Embryonic facial prominence (tissue), 1 donor: ENCODE measurements around the gene SFTPB.

Source experiments
- DNase-seq: peaks from one replicate; pipeline ENCODE4 v3.0.0-alpha.2; 2016; ENCODE audit errors: extremely low spot score

Gene SFTPB

DNA sequence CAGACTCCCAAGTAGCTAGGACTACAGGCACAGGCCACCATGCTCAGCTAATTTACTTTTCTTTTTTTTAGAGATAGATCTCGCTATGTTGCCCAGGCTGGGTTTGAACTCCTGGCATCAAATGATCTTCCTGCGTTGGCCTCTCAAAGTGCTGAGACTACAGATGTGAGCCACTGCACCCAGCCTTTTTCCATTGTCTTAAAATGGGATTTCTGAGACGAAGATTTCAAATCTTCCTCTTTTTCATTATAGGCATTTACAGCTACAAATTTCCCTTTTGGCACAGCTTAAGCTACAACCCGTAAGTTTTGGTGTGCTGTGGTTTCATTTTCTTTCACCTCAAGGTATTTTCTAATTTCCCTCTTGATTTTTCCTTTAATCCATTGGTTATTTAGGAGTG lies 34.8 kb upstream of the SFTPB start:
- no peak for DNase-seq

DNA sequence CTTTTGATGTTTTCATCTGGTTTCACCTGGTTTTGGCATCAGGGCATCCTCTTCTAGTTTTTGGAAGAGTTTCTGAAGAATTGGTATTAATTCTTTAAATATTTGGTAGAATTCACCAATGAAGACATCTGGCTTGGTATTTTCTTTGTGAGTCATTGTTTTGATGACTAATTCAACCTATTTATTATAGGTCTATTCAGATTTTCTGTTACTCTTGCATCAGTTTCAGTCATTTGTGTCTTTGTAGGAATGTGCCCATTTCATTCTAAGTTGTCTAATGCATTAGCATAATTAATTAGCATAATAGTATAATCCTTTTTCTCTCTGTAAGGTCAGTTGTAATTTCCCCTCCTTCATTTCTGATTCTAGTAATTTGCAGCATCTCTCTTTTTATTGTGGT lies 34.2 kb upstream of the SFTPB start:
- no peak for DNase-seq

DNA sequence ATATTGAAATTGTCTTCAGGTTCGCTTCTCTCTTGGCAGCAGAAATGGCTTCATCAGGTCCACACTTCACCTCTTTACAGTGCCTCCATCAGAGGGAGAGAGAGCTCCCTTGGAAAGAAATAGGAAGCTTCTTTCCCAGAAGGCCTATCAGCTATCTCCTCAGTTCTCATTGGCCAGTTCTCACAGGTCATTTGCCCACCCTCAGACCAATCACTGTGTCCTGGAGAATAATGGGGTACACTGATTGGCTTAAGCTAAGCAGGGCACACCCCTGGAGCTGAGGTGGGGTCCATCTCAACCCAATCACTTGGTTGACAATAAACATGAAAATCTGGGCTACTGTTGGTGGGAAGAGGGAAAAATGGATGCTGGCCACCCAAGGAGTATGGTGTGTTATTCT lies 31.3 kb upstream of the SFTPB start:
- no peak for DNase-seq

DNA sequence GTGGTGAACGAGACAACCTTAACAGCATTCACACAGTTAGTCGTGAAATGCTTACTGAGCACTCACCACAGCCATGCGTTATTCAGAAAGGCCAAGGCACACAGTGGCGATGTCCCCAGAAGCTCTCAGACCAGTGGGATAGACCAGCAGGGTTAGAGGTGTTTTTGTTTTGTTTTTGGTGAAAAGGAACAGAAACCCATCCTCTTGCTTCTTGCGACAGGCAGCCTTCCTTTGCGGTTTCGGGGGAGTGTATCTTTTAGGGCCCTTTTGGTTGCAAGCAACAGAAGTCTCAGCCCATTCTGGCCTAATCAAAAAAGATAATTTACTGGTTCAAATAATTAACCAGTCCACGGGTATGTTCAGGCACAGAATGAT lies 30.9 kb upstream of the SFTPB start:
- no peak for DNase-seq

DNA sequence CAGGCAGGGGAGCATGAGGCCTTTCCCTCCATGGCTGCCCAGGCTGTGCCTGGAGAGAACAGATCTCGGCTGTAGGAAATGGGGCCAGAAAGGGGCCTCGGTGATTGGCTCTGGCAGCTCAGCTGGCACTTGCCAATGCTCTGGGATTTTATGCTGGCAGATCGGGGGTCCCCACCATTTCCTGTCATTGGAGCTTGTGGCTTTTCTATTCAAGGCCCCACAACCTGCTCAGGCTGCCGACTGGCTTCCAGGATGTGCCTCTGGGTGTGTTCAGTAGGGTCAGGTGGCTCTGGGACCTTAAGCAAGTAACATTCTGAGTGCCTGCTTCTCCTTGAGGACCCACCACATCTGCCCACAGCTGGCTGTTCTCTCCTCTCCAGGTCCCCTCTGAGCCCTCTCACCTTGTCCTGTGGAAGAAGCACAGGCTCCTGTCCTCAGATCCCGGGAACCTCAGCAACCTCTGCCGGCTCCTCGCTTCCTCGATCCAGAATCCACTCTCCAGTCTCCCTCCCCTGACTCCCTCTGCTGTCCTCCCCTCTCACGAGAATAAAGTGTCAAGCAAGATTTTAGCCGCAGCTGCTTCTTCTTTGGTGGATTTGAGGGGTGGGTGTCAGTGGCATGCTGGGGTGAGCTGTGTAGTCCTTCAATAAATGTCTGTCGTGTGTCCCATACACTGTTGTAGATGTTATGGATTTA lies 30.3 kb upstream of the SFTPB start:
- DNase-seq = no peak

DNA sequence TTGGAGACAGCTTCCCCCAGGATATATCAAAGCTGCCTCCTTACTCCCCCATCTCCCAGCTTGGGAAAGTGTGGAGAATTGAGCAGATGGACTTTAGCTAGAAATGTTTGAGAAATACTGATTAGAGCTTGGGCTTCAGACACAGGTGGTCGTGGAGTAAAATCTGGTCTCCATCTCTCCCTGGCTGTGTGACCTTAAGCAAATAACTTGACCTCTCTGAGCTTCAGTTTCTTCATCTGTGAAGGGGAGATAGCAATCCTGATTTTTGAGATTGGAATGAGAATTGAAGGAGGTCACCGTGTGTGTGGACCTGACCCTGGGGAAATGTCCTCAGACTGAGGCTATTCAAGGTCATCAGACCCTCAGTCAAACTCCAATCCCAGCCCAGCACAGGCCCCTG lies 29.7 kb upstream of the SFTPB start:
- no peak for DNase-seq

DNA sequence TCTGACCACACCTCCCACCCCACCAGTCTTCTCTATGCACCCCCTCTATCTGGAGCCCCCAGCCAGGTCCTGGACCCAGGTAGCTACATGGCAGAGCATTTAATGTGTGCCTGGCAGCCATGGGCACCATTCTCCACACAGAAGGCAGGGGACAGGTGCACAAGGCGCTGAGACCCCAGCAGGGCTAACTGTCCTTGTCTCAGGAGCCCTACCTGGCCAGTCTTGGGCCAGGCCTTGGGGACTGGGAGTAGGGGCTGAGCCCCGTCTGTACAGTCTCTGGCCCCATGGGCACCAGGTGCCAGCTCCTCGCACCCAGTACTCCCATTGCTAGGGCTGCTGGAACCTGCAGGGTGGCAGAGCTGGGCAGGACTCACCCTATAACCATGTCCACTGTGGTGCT lies 29.1 kb upstream of the SFTPB start:
- no peak for DNase-seq

DNA sequence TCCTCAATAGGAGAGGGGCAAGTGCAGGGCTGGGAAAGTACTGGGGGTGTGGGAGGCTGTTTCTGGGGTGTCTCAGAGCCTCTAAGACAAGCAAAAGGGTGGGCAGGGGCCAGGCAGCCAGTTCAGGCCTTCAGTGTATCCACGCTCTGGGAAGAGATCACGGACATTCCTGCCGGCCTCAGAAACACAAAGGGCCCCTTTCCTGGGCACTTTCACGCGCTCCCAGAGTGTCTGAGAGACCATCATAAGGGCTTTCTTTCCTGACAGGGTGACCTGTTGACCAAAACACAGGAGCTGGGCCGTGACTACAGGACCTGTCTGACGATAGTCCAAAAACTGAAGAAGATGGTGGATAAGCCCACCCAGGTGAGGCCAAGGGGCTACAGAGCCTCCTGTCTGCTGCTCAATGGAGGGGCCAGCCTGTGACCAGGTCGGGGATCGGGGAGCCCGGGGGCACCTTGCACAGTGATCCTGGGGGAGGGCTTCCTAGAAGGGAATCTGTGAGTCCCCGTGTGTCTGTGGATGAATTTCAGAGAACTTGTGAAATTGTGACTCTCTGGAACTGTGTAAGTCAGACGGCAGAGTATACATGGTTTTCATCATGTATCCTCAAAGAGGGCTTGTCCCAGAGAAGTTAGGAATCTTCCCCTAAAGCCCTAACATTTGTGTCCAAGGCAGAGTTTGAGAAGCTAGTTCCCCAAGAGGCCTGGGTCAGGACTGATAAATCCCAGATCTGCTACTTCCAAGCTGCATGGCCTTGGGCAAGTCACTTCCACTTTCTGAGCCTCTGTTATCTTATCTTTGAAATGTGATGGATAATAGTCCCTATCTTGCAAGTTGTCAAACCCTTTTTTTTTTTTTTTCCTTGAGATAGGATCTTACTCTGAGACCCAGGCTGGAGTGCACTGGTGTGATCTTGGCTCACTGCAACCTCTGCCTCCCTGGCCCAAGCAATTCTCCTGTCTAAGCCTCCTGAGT lies 28.0 kb upstream of the SFTPB start:
- DNase-seq = no peak

DNA sequence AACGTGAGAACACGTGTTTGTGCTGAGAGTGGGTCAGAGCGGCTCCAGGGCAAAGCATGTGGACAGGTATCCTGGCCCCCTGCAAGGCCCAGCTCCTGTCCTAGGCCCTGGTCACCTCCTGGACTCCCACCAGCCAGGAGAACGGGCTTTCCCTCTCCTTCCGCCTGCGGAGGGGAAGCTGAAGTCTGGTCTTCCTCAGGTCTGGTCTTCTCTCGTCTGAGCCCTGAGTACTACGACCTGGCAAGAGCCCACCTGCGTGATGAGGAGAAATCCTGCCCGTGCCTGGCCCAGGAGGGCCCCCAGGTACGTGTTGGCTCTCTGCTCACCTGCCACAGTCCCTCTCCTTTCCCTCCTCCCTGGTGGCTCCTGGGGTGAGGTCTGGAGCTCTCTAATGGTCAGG lies 27.1 kb upstream of the SFTPB start:
- no peak for DNase-seq

DNA sequence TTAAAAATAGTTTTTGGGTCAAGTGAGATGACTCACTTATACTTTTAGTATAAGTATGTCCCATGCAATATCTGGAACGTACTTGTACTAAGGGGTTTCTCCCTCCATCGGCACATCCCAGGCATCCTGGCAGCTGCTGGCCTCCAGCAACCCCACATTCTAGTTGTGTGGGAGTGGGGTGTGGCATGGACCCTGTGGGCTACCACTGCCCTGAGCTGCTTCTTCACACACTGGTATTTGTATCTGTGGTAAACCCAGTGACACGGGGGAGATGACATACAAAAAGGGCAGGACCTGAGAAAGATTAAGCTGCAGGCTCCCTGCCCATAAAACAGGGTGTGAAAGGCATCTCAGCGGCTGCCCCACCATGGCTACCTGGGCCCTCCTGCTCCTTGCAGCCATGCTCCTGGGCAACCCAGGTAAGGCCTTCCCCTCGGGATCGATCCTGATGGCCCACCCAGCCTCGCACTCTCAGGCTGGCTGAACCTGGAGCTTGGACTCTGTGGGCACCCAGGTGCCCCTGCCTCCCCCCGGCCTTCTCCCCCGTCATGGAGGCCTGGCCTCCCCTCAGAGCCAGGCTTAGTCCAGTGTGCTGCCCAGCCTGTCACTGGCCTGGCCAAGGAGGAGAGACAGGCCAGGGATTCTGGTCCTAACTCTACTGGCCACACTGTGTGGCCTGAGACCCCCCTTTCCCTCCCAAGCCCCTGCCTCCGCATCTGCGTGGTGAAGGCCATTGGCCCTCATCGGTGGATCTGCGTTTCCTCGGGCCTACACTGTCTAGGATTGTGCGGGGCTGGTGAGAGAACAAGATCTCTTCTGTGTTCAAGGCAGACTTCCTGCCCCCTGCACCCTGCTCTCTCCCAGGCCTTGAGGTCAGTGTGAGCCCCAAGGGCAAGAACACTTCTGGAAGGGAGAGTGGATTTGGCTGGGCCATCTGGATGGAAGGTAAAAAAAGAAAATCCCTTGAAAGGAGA lies 26.3 kb upstream of the SFTPB start, which contains the start of gene GNLY:
GNLY (plus strand) TSS at position 307 of the 974 bp plus-strand sequence; CDS start at position 368, 61 bp downstream.
- DNase-seq = no peak

DNA sequence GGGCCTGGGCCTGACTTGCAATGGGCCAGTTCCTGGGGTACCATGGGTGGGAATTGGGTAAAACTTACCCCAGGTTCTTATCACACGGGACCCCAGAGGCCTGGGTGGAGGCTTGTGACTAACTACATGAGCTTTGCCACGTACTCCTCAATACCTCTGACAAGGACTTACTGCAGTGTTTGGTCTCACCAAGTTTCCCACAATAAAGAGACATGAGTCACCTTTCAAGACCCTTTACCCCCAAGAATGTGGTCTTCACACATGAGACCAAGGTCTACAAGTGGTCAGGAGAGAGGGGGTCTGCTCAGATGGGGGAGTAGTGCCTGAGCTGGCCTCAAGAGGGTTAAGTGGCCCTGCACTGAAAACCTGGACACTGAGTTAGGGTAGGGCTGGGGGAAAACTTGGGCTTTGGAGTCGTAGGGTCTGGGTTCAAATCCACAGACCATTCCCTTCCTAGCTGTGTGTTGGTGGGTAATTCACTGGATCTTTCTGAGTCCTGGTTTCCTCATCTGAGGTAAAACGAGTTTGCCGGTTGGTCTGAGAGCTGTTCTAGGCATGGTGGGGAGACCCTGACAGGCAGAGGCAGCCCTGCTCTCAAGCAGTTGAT lies 24.1 kb upstream of the SFTPB start:
- no peak for DNase-seq

DNA sequence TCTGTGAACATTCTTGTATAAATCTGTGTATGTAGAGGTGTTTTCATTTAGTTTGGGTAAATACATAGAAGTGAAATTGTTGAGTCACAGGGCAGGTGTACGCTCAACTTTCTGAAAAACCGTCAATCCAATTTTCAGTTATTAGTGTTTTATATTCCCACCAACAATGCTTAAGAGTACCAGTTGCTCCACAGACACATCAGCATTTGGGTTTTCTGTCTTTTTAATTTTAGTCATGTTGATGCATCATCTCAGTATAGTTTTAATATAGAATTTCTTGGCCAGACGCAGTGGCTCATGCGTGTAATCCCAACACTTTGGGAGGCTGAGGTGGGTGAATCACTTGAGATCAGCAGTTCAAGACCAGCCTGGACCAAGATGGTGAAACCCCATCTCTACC lies 22.9 kb upstream of the SFTPB start:
- no peak for DNase-seq

DNA sequence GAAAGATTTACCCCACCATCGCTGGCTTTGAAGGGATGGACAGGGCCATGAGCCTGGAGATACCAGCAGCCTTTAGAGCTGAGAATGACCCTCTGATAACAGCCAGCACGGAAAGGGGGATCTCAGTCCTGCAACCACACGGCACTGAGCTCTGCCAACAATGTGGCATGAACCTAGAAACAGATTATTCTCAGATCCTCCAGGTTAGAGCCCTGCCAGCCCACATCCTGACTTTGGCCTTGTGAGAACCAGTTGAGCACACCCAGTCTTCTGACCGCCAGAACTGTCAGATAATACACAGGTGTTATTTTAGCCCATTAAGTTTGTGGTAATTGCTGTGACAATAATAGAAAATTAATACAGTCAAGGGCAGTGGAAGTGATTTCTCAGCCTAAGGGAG lies 16.8 kb upstream of the SFTPB start:
- DNase-seq = no peak

DNA sequence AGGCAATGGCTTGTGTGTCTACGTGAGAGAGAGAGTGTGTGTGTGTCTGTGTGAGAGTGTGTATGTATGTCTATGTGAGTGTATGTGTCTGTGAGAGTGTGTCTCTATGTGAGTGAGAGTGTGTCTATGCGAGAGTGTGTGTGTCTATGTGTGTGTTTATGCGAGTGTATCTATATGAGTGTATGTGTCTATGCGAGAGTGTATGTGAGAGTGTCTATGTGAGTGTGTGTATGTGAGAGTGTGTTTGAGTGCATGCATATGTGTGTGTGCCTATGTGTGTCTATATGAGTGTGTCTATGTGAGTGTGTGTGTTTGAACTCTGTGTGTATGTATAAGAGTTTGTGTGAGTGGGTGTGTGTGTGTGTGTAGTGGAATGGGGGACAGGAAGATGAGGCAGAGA lies 16.4 kb upstream of the SFTPB start:
- no peak for DNase-seq

DNA sequence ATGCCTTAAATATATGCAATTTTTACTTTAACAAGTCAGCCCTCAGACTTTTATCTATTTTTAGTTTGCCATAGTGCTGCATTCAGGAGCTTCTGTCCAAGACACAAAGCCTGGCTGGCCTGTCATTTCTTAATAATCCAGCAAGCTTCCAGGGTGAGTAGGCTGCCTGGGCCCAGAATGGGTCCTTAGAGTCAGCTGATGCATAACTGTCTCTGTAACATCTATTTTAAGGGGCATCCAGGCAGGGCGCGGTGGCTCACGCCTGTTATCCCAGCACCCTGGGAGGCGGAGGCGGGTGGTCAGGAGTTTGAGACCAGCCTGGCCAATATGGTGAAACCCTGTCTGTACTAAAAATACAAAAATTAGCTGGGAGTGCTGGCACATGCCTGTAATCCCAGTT lies 14.4 kb upstream of the SFTPB start:
- DNase-seq = no peak

DNA sequence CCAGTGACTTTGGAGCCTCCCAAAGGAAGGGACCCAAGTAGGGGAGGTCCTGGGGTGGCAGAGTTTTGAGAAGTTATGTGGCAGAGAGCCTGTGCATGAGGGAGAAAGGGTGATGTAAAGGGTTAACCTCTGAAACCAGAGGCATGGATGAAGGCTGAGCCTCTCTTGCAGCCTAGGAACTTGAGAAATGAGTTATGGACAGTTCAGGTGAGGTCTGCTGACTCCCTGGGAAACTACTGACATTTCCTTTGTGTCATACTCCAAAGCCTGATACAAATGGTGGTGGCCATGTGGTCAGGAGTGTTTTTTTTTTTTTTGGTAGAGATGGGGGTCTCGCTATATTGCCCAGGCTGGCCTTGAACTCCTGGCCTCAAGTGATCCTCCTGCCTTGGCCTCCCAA lies 13.8 kb upstream of the SFTPB start:
- DNase-seq = no peak

DNA sequence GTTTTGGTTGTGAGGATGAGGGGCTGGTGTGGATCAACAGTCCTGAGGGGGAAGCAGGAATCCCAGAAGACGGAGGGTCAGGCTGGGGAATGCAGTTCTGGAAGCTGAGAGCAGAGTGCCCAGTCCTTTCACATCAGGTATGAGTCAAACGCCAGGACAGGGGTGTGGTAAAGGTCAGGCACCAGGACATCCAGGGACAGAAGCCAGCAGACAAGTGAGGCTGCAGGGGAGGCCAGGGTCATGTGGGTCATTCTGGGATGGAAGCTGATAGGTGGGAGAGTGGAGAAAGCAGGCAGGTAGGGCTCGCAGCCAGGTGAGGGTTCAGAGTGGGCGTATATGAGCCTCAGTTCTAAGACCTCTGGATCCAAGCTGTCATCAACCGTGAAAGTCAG lies 13.4 kb upstream of the SFTPB start:
- DNase-seq = no peak

DNA sequence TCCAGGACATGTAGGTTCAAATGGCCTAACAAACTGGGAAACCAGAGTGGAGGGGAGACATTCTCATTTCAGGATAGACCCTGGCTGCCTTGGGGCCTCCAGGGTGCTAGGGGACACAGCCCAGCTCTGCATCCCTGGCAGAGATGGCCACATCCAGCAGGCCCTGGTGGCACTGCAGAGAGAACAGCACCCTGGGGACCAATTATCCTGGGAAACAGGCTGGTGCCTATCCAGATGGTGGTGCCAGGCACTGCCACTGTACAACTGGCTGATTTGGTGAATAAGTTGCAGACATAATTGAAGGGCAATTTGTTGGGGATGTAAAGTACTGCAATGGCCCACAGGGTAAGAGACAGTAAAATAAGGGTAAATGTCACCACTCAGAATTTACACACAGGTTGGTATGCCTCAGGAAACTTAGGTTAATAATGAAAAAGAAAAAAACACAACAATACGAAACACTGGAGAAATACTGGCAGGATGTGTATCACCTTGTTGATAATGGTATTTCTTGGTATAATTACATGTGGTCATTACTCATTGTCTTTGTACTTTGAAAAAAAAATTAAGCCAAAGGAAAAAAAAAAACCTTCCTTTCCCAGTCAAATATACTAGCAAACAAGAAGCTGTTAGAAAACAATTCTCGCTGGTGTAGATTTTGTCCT lies 12.8 kb upstream of the SFTPB start:
- DNase-seq = no peak

DNA sequence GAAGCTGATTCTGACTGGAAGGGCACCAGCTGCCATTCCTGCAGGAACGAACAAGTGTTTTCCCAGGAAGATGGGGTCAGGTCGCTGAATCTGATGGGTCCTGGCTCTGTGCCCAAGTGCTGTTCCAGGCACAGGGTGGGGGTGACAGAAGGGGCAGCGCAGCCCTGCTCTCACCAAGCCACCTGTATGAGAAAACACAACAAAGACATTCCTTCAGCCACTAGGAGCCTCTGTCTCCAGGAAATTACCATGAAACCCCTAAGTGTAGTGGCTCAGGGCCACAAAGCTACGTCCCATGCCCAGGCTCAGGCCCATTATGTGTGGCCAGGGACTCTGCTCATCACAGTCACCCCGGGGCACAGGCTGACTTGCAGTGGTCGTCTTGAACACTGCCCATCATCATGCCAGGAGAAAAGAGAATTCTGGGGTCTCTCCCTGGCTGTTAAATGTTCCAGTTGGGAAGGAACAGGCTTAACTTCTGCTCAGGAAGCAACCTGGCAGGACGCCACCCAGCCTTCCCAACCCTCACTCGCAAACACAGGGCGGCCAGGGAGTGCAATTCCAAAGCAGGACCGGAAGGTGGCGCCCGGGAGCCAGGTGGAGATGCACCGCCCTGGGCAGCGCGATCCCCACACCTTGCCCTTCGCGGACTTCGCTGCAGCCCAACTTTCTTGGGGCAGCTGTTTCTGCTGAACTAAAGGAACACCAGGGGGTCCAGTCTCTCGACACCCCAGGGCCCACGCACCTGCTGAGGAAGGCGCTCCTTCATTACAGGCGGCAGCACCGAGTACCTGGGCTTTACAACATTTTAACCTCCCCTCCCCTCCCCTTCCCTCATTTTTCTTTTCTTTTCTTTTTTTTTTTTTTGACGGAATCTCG lies 11.0 kb upstream of the SFTPB start:
- no peak for DNase-seq

DNA sequence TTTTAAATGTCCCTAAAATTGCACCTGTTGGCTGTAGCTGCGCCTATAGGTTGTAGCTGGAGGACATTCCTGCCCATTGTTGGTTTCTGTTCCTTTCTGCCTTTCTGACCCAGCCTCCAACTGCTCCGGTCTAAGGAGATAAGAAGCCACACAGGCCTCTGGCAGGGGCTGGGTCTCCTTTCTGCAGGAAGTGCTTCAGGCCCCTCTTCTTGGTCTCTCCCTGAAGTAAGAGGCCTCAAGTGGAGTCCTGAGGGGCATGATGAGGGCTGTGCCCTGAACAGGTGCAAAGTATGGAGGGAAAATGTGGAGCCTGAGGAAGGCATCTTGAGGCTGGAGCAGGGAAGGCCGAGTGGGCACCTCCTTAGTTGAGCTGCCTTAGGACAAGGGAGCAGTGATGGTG lies 10.4 kb upstream of the SFTPB start:
- DNase-seq = no peak
